Dendritic cell treated with granulocyte-macrophage colony-stimulating factor and Interleukin-4, amounts not matched to agents 40 ng/mL and 50 ng/mL, for 4 days (primary cell): Measurements from ENCODE around the gene PIK3C3.

Source experiments
- H3K27ac Mint-ChIP-seq: one replicate; pipeline ENCODE4 v1.8.0; 2022; ENCODE audit warnings: mild to moderate bottlenecking, mixed read lengths
- H3K27me3 Mint-ChIP-seq: one replicate; pipeline ENCODE4 v1.8.0; 2022; ENCODE audit warnings: mild to moderate bottlenecking, mixed read lengths
- H3K36me3 Mint-ChIP-seq: one replicate; pipeline ENCODE4 v1.8.0; 2022; ENCODE audit warnings: low read depth, mixed read lengths
- H3K4me1 Mint-ChIP-seq: one replicate; pipeline ENCODE4 v1.8.0; 2022; ENCODE audit warnings: low read depth, mixed read lengths
- H3K4me3 Mint-ChIP-seq: one replicate; pipeline ENCODE4 v1.8.0; 2022; ENCODE audit warnings: mild to moderate bottlenecking, moderate library complexity, mixed read lengths
- H3K9me3 Mint-ChIP-seq: one replicate; pipeline ENCODE4 v1.8.0; 2022; ENCODE audit warnings: mixed read lengths
- intact Hi-C: fragments of 100-400 bp; cut with micrococcal nuclease; formaldehyde crosslinking; loops from one replicate; pipeline ENCODE4 v1.15.0; 2022

Gene PIK3C3

DNA sequence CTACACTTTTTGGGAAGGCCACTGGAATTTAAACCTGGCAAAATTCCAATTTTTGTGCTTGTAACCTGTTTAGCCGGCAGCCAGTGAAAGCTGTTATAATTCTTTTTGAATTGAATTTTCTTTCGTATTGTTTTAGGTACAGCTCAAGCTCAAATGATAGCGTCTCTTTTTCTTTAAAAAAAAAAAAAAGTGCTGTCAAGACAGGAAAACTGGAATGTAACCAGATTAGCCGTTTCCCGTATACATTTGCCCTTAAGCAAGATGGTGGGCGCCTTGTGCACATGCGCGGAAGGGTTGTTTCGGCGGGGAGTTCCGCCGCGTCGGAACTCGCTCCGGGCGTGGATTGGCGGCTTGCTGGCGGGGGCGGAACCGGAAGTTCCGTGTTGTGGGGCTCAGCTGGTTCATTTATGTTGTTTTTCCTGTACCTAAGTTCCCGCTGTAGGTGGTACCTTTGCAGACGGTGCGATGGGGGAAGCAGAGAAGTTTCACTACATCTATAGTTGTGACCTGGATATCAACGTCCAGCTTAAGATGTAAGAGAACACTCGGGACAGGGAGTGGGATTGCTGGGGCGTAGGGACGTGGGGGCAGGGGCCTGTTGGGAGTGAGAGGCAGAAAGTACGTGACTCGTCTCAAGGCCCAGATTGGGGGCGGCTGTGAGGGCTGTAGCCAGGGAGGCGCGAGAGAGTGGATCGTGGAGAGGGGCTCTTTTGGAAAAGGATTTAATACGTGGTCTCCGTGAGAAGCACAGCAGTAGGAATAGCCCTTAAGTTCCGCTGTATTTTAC is at the start of gene PIK3C3:
Gene PIK3C3 (plus strand): TSS at position 408 of the 787 bp plus-strand sequence. CDS start 58 bp downstream, at position 466.
- Mint-ChIP-seq H3K27me3 (peaks cover 4% of the 10 kb centered on the region), H3K4me1 (peaks cover 21% of the 10 kb centered on the region), H3K27ac (peak within 1 kb of the TSS; percentile 99), H3K9me3 (no peaks in the 10 kb centered on the region), H3K36me3 (peaks cover 23% of the 10 kb centered on the region), H3K4me3 (peak within 1 kb of the TSS; percentile 99)
- intact Hi-C loops: no loop called here

DNA sequence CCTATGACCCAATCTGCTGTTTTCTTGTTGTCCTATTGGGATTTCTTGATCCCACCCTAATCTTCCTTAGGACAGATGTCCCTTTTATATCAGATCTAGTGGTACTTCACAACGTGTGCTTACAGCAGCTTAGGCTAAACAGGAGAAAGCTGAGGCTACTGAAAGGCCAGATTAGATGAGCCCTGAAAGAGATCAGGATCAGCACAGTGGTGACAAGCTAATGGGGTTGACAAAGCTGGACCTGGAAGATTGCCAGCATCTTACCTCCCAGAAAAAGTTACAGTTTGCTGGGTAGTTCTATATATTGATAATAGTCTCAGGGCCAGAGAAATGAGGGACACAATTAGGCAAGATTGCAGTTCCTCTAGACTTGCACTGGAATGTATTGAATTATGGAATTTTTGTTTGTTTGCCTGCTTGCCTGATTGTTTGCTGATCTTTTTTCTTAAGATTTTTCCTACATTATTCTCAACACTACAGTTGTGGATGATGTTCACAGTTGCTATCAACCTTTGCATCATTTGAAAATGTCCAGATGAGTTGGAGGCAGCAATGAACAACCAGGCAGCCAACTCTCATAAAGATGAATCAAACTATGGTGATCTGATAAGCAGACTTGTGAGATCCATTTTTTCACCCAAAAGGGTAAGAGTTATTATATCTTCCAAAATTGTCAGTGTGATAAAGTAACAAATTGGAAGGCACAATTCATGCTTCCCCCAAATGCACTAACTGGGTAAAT is 49.1 kb upstream of the PIK3C3 start:
- no peak overlapping the region for H3K27ac Mint-ChIP-seq
- no peaks in the 10 kb centered on the region for H3K27me3 Mint-ChIP-seq
- no peaks in the 10 kb centered on the region for H3K4me1 Mint-ChIP-seq
- H3K9me3 Mint-ChIP-seq: no peaks in the 10 kb centered on the region
- no peaks in the 10 kb centered on the region for H3K36me3 Mint-ChIP-seq
- intact Hi-C loops: no loop called here
- H3K4me3 Mint-ChIP-seq: no peak overlapping the region

DNA sequence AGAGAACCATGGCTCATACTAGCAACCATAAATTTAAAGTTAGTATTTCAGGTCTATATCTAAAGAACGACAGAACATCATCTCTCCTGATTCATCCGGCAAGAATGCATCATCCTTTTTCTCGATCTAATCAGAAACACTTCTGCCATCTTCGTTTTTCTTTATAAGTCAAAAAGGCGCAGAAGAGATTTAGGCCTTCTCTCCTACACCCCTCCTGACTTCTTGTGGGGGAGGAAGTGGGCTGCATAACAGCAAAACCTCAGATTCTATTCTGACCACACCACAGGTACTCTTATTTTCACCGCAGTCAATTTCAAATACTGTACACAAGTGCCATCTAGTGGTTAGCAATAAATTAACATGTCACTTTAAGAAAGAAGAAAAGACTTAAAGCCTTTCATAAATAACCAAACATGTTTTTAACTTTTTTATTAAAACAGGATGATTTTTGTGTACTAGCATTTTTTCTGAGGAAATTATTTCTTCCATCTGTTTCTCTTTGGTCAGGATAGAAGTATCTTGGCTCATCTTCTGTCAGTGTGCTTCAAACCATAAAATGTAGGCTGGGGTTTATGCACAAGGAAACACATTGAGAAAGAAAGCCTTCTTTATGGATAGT is 48.4 kb upstream of the PIK3C3 start:
- Mint-ChIP-seq H3K4me1 (no peaks in the 10 kb centered on the region), H3K36me3 (no peaks in the 10 kb centered on the region), H3K27me3 (no peaks in the 10 kb centered on the region), H3K4me3 (peak overlapping the region; percentile 17), H3K27ac (no peak overlapping the region), H3K9me3 (no peaks in the 10 kb centered on the region)
- intact Hi-C loops: no loop called here

DNA sequence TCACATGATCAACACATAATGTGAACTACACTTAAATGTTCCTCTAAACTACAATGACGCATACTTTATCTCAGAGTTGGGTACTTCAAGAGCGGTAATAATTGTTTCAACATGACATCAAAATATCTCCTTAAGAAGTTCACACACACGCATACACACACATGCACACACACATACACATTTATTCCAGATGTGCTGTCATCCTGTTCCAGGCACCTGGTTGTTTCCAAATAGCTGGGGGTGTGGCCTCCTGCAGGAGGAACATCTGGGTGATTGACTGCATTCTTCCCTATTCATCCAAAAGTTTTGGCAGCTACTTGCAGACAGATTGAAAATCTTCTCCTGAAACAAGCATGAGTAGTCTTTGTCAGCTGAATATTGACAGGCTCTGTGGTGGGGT is 37.9 kb upstream of the PIK3C3 start:
- Mint-ChIP-seq H3K27ac (no peak overlapping the region), H3K27me3 (no peaks in the 10 kb centered on the region), H3K4me3 (no peak overlapping the region), H3K36me3 (no peaks in the 10 kb centered on the region), H3K4me1 (no peaks in the 10 kb centered on the region), H3K9me3 (no peaks in the 10 kb centered on the region)
- intact Hi-C loops: no loop called here

DNA sequence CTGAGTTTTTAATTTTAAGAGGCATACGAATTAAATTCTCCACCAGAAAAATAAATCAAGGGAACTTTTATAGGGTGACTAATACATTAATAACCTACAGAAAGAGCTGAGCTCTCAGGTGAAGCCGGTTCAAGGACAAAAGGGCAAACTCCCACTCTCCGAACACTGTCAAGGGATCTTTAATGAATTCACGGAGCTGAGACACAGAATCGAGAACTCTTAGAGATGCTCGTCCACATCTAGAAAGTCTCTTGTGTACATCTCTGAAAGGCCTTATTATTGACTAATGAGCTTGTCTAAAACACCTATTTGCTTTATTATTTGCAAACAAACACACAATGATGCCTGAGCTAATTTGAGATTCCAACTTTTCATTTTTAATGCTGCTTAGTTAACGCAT is 33.3 kb upstream of the PIK3C3 start:
- H3K36me3 Mint-ChIP-seq: no peaks in the 10 kb centered on the region
- H3K4me3 Mint-ChIP-seq: no peak overlapping the region
- H3K4me1 Mint-ChIP-seq: peaks cover 5% of the 10 kb centered on the region
- H3K27ac Mint-ChIP-seq: no peak overlapping the region
- intact Hi-C loops: no loop called here
- H3K9me3 Mint-ChIP-seq: no peaks in the 10 kb centered on the region
- no peaks in the 10 kb centered on the region for H3K27me3 Mint-ChIP-seq

DNA sequence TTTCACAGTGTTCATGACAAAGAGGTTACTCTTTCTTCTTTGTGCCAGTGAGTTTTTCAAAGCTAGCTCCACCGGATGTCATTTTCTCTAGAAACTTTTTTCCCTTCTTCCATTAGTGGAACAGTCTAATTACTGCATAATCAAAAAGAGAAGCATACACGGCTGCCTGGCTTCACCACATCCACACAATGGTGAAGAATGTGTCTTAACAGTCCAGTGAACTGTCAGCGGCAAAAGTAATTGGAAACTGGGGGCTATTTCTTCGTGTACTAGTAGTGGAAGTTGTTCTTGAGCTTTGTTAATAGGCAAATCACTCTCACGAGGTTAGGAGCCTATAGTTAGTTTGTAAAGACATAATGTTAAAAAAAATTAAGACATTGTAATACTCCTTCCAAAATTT is 32.9 kb upstream of the PIK3C3 start:
- no peak overlapping the region for H3K27ac Mint-ChIP-seq
- intact Hi-C loops: no loop called here
- H3K4me1 Mint-ChIP-seq: peaks cover 5% of the 10 kb centered on the region
- H3K36me3 Mint-ChIP-seq: no peaks in the 10 kb centered on the region
- H3K4me3 Mint-ChIP-seq: no peak overlapping the region
- no peaks in the 10 kb centered on the region for H3K9me3 Mint-ChIP-seq
- no peaks in the 10 kb centered on the region for H3K27me3 Mint-ChIP-seq

DNA sequence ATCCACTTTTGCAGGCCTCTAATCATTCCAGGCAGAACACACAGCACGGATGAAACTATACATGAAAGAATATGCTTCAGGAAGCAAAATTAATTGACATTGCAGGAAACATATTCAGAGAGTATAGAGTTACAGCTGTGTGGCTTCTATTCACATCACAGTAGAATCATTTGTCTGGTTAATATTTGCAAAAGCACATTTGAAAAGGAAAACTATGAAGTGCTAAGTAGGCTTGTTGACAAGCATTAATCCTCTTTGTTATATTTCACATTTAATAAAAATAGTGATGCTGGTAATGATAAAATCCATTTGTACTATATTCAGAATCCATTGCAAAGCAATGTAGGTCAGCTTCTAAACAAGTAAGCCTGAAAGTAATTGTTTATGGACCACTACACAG is 32.2 kb upstream of the PIK3C3 start:
- no peaks in the 10 kb centered on the region for H3K9me3 Mint-ChIP-seq
- peaks cover 5% of the 10 kb centered on the region for H3K4me1 Mint-ChIP-seq
- no peak overlapping the region for H3K4me3 Mint-ChIP-seq
- intact Hi-C loops: no loop called here
- no peak overlapping the region for H3K27ac Mint-ChIP-seq
- H3K36me3 Mint-ChIP-seq: no peaks in the 10 kb centered on the region
- no peaks in the 10 kb centered on the region for H3K27me3 Mint-ChIP-seq

DNA sequence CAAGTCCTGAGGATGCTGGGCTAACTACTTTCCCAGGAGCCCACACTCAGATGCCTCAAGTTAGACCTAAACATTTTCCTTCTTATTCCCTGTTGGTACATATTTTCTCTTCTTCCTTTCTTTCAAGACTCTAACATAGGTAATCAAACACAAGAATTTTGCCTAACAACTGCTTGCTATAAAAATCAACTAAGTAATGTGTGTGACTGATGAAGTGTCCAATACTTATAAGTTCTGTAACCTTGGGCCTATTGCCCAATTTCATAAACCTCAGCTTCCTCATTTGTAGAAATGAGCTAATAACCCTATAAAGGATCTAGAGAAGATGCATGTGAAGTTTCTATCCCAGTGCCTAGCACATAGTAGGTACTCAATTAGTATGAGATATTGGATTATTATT is 31.6 kb upstream of the PIK3C3 start:
- Mint-ChIP-seq H3K27me3 (no peaks in the 10 kb centered on the region), H3K4me3 (no peak overlapping the region), H3K9me3 (no peaks in the 10 kb centered on the region), H3K27ac (no peak overlapping the region), H3K36me3 (no peaks in the 10 kb centered on the region), H3K4me1 (peaks cover 10% of the 10 kb centered on the region)
- intact Hi-C loops: no loop called here

DNA sequence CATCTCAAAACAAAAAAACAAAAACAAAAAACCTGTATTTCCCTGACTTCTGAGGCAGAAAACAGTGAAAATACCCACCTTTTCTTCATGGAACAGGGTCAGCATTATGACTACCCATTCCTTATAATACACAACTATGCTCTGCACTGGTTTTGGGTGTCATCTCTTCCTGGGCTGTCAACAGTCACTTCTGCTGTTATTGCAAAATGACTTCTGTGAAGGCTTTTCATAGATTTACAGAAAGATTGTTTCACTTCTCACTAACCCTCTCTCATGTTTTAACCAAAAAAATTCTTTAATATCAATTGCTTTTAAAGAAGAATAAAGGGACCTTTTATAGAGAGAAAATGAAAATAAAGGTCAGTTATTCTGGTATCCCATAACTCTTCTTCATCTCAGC is 26.5 kb upstream of the PIK3C3 start:
- intact Hi-C loops: no loop called here
- peaks cover 14% of the 10 kb centered on the region for H3K4me1 Mint-ChIP-seq
- H3K9me3 Mint-ChIP-seq: no peaks in the 10 kb centered on the region
- no peaks in the 10 kb centered on the region for H3K36me3 Mint-ChIP-seq
- peak overlapping the region; percentile 40 for H3K4me3 Mint-ChIP-seq
- H3K27me3 Mint-ChIP-seq: no peaks in the 10 kb centered on the region
- peak overlapping the region; percentile 53 for H3K27ac Mint-ChIP-seq

DNA sequence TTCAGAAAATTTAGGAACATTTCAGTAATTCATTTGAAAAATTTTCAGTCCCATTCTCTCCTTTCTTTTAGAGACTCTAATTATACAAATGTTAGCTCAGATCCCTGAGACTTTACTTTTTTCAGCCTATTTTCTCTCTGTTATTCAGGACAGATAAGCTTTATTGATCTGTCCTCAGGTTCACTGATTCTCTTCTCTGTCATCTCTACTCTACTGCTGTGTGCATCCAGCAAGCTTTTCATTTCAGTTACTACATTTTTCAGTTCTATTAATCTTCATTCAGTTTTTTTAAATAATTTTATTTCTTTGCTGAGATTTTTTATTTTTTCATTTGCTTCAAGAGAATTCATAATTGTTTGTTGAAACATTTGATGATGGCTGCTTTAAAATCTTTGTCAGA is 22.1 kb upstream of the PIK3C3 start:
- H3K4me3 Mint-ChIP-seq: no peak overlapping the region
- intact Hi-C loops: no loop called here
- no peak overlapping the region for H3K27ac Mint-ChIP-seq
- H3K9me3 Mint-ChIP-seq: no peaks in the 10 kb centered on the region
- H3K36me3 Mint-ChIP-seq: no peaks in the 10 kb centered on the region
- H3K27me3 Mint-ChIP-seq: no peaks in the 10 kb centered on the region
- H3K4me1 Mint-ChIP-seq: peaks cover 21% of the 10 kb centered on the region

DNA sequence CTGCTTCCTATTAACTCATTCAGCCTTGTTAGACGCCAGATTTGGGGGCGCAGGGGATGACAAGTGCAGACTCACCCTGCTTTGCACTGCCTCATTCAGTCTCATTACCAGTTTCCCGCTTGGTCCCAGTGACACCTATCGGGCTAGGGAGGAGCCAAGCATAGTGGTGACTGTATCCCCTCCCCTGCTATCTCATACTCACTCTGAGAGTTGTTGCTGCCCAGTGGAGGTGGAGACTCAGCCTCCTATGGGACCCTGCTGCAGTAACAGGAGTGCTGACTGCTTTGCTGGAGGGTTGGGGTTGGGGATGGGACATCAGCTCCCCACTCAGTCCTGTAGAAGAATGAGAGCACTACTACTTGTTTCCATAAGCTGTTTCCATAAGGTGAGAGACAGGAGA is 21.3 kb upstream of the PIK3C3 start:
- no peak overlapping the region for H3K4me3 Mint-ChIP-seq
- intact Hi-C loops: no loop called here
- H3K4me1 Mint-ChIP-seq: peaks cover 13% of the 10 kb centered on the region
- no peak overlapping the region for H3K27ac Mint-ChIP-seq
- no peaks in the 10 kb centered on the region for H3K36me3 Mint-ChIP-seq
- H3K9me3 Mint-ChIP-seq: no peaks in the 10 kb centered on the region
- H3K27me3 Mint-ChIP-seq: no peaks in the 10 kb centered on the region

DNA sequence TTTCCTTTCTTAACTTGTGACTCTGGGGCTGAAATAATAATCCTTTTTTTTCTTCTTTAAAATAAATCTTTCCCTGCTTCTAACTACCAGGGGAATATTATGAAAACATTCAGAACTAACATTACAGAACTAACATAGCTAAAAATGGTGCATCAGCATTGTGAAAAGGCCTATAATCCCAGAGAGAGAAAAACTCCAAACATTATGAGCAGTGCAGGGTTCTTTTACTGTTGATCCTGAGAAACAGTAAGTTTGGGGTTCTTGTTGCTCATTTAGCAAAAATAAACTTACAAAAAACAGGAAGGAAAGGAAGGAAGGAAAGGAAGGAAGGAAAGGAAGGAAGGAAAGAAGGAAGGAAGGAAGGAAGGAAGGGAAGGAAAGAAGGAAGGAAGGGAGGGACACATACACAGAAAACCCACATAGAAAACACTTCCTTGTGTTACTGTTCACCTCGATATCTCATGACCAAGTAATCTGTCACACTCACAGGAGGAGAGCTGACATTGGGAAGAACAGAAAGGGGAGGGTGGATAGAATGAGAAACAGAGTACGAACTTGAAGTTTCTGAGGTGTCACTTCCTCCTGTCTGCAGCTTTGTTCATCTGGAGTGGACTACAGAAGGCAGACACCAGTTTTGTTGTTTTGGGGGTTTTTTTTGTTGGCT is 18.4 kb upstream of the PIK3C3 start:
- intact Hi-C loops: no loop called here
- H3K36me3 Mint-ChIP-seq: no peaks in the 10 kb centered on the region
- H3K27me3 Mint-ChIP-seq: no peaks in the 10 kb centered on the region
- H3K27ac Mint-ChIP-seq: no peak overlapping the region
- H3K4me3 Mint-ChIP-seq: no peak overlapping the region
- peaks cover 14% of the 10 kb centered on the region for H3K4me1 Mint-ChIP-seq
- H3K9me3 Mint-ChIP-seq: no peaks in the 10 kb centered on the region

DNA sequence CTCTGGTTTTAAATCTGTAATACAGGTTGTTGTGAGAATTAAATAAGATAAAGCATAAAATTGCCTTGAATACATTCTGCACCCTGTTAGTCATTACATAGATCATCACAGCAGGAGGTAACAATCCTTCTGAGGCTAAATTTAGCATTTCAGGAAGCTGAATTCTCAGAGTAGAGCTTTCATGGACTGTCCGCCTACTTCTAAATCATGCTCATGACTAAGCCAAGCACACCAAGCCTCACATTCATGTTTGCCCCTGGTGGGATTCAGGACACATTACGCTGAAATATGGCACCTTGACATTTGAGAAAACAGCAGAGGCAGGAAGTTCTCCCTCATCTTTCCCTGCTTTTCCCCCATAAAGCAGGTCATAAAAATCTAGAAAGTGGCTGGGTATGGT is 16.6 kb upstream of the PIK3C3 start:
- intact Hi-C loops: no loop called here
- Mint-ChIP-seq H3K4me3 (no peak overlapping the region), H3K9me3 (no peaks in the 10 kb centered on the region), H3K27me3 (no peaks in the 10 kb centered on the region), H3K36me3 (no peaks in the 10 kb centered on the region), H3K27ac (no peak overlapping the region), H3K4me1 (peaks cover 19% of the 10 kb centered on the region)

DNA sequence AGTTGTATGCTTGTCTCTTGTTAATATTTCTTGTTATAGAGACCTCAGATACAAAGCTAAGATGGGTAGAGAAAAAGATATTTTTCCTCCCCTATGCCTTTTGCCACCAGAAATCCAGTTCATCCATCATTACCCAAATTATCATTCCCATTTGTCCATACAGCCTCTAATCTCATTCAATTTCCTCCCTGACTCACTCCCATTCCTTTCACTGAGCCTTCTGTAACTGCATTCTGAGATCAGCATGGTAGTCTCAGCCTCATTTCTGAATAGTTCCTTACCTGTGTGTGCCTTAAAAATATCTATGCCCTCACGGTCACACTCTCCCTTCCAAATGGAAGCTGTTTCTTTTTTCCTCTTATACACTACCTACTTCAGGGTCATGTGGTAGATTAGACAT is 15.7 kb upstream of the PIK3C3 start:
- Mint-ChIP-seq H3K4me3 (no peak overlapping the region), H3K36me3 (no peaks in the 10 kb centered on the region), H3K9me3 (no peaks in the 10 kb centered on the region), H3K27me3 (no peaks in the 10 kb centered on the region), H3K27ac (no peak overlapping the region), H3K4me1 (peaks cover 19% of the 10 kb centered on the region)
- intact Hi-C loops: no loop called here
